GF-D8 (cell line): Measurements from ENCODE around the gene SLC12A4.
"Not testable (repeated sequence)": the region's sequence is repeated elsewhere in the genome, so short reads cannot be mapped to it uniquely, and the experiment has no call there.

Source experiments
- DNase-seq: peaks from one replicate; lab custom pipeline; 2025; lab: John Stamatoyannopoulos, UW

Gene SLC12A4

GRCh38 chr16:67987460-67988160 is 19.2 kb upstream of the SLC12A4 start:
- no peak for DNase-seq

- no peak for DNase-seq
Measured at GRCh38 chr16:67986949-67987348, 18.5 kb upstream of the SLC12A4 start.

GRCh38 chr16:67982011-67982696 is 13.7 kb upstream of the SLC12A4 start:
- no peak for DNase-seq

GRCh38 chr16:67979955-67980678 is 11.7 kb upstream of the SLC12A4 start, which contains the start of gene DPEP3:
Gene DPEP3 (minus strand): TSS chr16:67980499. CDS start chr16:67980380, 119 bp downstream.
- no peak for DNase-seq

GRCh38 chr16:67977469-67978227 is 9.2 kb upstream of the SLC12A4 start:
- DNase-seq, result no peak

GRCh38 chr16:67977005-67977404 is 8.6 kb upstream of the SLC12A4 start:
- no peak for DNase-seq

GRCh38 chr16:67976205-67976604 is 7.8 kb upstream of the SLC12A4 start:
- DNase-seq, result no peak

- DNase-seq, result no peak
Measured at GRCh38 chr16:67975321-67976105, 7.1 kb upstream of the SLC12A4 start.

GRCh38 chr16:67972285-67972684 is 3.8 kb upstream of the SLC12A4 start:
- not testable (repeated sequence) for DNase-seq

GRCh38 chr16:67971111-67971510 is 2.7 kb upstream of the SLC12A4 start:
- no peak for DNase-seq

GRCh38 chr16:67969254-67970039 is 1.0 kb upstream of the SLC12A4 start:
- no peak for DNase-seq

- DNase-seq, result no peak
Measured at GRCh38 chr16:67967958-67968399, 458 bp downstream of the SLC12A4 start.

GRCh38 chr16:67967183-67967957 is 1.1 kb downstream of the SLC12A4 start:
- no peak for DNase-seq

- no peak for DNase-seq
Measured at GRCh38 chr16:67966549-67967182, 1.8 kb downstream of the SLC12A4 start.

- DNase-seq, result no peak
Measured at GRCh38 chr16:67965668-67966548, 2.5 kb downstream of the SLC12A4 start.

GRCh38 chr16:67964477-67965131 is 3.8 kb downstream of the SLC12A4 start:
- no peak for DNase-seq

- no peak for DNase-seq
Measured at GRCh38 chr16:67963662-67964321, 4.6 kb downstream of the SLC12A4 start.
